HCT116 (cell line): ENCODE results near the gene PDE4B.

ENCODE experiments used
- CEBPB ChIP-seq: IDR thresholded peaks from 2 replicates; pipeline ENCODE4 v1.6.1; 2012; ENCODE audit warnings: low read depth
- CTCF ChIP-seq, 3 experiments: fragments of 200-600 bp in 1 of 3; sonication (generic) in 1 of 3; IDR thresholded peaks in 2 of 3; conservative IDR thresholded peaks in 1 of 3; 2 replicates each; pipeline ENCODE4 v1.5.1; 2012 to 2017; ENCODE audit warnings: low read depth in 2 of 3, low read length in 2 of 3, antibody characterized with exemption in 1 of 3, borderline replicate concordance in 1 of 3, control low read depth in 1 of 3, mild to moderate bottlenecking in 1 of 3, mixed read lengths in 1 of 3, mixed run types in 1 of 3, moderate library complexity in 1 of 3; ENCODE audit not compliant: insufficient read depth in 1 of 3
- ELF1 ChIP-seq: IDR thresholded peaks from 2 replicates; pipeline ENCODE4 v1.6.1; 2012; ENCODE audit warnings: low read depth, borderline replicate concordance
- EZH2 ChIP-seq: fragments of 200-600 bp; sonication (generic); IDR thresholded peaks from 2 replicates; pipeline ENCODE4 v1.6.1; 2017; ENCODE audit warnings: antibody characterized with exemption, mixed run types
- EZH2phosphoT487 ChIP-seq: fragments of 200-600 bp; IDR thresholded peaks from 2 replicates; pipeline ENCODE4 v1.6.1; 2018; ENCODE audit warnings: antibody characterized with exemption, borderline replicate concordance
- POLR2A ChIP-seq: IDR thresholded peaks from 2 replicates; pipeline ENCODE4 v1.7.0; 2011; ENCODE audit warnings: borderline replicate concordance; ENCODE audit not compliant: insufficient read depth, insufficient read length; ENCODE audit errors: extremely low read depth
- POLR2AphosphoS5 ChIP-seq: IDR thresholded peaks from 2 replicates; pipeline ENCODE4 v1.6.1; 2011; ENCODE audit warnings: mild to moderate bottlenecking, low read depth, low read length, moderate library complexity
- REST ChIP-seq: IDR thresholded peaks from 2 replicates; pipeline ENCODE4 v1.6.1; 2012; ENCODE audit warnings: low read depth
- SIN3A ChIP-seq: IDR thresholded peaks from 2 replicates; pipeline ENCODE4 v1.6.1; 2012; ENCODE audit warnings: low read depth
- YY1 ChIP-seq: IDR thresholded peaks from 2 replicates; pipeline ENCODE4 v1.6.1; 2011; ENCODE audit warnings: low read length, low read depth, moderate library complexity, mild to moderate bottlenecking; ENCODE audit not compliant: insufficient replicate concordance; ENCODE audit errors: extremely low read depth

GRCh38 chr1:66275083-66275482 lies 482.4 kb downstream of the PDE4B start:
- no peak for TF ChIP-seq YY1
- no peak for TF ChIP-seq CTCF (IDR thresholded peaks at IDR 0.05 in 2 of 3, conservative IDR thresholded peaks at IDR 0.05 in 1 of 3; ENCODE audit: borderline replicate concordance in 1 of 3, insufficient read depth in 1 of 3, low read depth in 2 of 3, low read length in 2 of 3)
- no peak for TF ChIP-seq REST
- no peak for TF ChIP-seq POLR2A
- no peak for TF ChIP-seq POLR2AphosphoS5
- TF ChIP-seq EZH2: no peak
- no peak for TF ChIP-seq EZH2phosphoT487
- no peak for TF ChIP-seq CEBPB
- TF ChIP-seq ELF1: no peak
- TF ChIP-seq SIN3A: no peak
